HUDEP-2 (cell line): ENCODE measurements around the gene KIF5A.

Source experiments
- DNase-seq, 76 experiments: peaks; one replicate each; lab custom pipeline; 2025; ENCODE audit not compliant: unreplicated experiment in 76 of 76; lab: John Stamatoyannopoulos, UW

Gene KIF5A

GRCh38 chr12:57603815-57604453 lies 54.1 kb downstream of the KIF5A start:
- DNase-seq: no peak

- no peak for DNase-seq
Measured at GRCh38 chr12:57604454-57604991, 54.7 kb downstream of the KIF5A start, which contains the start of gene DTX3. Gene DTX3, plus strand, starts transcription at chr12:57604824. Its CDS starts 1,694 bp downstream, at chr12:57606518.

- DNase-seq: no peak
Measured at GRCh38 chr12:57604992-57605810, 55.4 kb downstream of the KIF5A start.

DNA sequence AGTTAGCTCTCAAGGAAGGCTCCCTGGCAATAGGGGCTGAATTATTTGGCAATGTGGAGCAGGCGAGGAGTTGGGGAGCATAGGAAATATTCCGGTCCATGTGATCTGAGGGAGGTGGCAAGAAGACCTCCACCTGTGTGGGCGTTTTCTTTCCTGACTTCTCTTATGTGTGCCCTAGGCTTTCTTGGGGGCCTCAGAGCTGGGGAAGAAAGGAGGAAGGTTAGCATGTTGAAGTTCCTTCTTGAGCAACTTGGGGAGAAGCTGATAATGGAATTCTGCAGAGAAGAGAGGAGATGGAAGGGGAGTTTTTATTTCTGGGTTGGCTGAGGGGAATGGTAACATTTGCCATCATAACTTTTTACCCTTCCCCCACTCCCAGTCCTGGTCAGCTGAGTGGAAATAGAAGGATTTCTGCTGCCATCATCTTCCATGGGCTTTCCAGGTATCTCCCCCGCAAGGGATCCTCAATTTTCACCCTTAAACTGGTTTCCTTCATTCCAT lies 56.0 kb downstream of the KIF5A start:
- DNase-seq: no peak

- no peak for DNase-seq
Measured at GRCh38 chr12:57606399-57606798, 56.6 kb downstream of the KIF5A start.

- no peak for DNase-seq
Measured at GRCh38 chr12:57606821-57607220, 57.0 kb downstream of the KIF5A start.

DNA sequence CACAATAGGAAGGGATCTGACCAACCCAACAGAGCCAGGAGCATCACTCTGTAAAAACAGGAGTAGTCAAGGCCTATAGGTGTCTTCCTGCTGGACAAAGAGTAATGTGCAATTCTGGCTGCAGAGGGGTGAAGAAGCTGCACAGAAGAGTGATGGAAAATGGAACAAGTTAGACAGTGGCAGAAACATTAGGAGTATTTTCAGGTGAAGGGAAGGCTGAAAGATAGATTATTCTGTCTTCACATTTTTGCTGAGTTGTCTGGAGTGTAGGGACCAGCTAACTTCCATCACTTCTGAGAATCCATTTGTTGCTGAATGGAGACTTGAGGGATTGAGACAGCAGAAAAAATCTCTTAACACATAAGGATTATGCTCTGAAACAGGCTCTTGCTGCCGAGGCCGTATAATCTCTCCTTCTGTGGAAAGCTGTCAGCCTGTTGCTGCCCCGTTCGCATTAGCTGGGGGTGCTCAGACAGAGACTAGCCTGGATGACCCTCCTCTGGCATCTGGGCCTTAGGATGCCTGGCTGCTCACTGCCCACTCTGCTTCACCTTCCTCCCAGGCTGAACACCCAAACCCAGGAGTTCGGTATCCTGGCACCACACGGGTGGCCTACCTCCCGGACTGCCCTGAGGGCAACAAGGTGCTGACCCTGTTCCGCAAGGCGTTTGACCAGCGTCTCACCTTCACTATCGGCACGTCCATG lies 58.3 kb downstream of the KIF5A start:
- DNase-seq: no peak

- no peak for DNase-seq
Measured at GRCh38 chr12:57609101-57609780, 59.4 kb downstream of the KIF5A start.

DNA sequence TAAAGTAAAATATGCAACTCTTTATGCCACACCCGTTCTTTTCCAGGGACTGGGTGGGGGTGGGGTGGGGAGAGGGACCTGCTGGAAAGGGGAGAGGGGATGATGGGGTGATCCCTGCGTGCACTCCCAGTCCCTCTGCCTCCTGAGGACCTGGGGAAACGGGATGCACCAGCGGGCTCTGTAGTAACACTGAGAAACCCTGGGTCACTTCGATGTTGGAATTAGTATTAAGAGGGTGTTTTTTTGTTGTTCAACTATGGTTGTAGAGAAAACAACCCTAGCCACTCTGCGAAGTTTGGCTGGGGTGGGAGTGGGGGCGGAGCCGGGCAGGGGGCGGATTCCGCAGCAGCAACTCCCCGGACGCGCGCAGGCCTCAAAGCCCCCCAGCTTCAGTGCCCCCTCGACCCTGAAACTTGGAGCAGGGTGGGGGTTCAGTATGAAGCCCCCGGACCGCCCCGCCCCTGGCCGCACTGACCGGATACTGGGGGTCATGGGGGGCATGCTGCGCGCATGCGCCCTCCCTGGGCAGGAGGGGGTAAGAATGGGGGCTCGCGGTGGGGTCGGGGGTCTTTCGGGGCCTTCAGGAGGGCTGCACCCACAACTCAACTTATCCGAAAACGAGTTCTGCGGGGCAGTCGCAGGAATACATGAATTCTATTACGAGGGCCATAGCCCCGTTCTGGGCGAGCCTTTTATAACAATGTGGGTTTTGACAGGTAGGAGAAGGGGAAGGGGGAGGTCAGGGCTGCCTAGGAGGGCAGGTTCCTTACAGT lies 60.1 kb downstream of the KIF5A start:
- no peak for DNase-seq

- no peak for DNase-seq
Measured at GRCh38 chr12:57610554-57611107, 60.8 kb downstream of the KIF5A start.

DNA sequence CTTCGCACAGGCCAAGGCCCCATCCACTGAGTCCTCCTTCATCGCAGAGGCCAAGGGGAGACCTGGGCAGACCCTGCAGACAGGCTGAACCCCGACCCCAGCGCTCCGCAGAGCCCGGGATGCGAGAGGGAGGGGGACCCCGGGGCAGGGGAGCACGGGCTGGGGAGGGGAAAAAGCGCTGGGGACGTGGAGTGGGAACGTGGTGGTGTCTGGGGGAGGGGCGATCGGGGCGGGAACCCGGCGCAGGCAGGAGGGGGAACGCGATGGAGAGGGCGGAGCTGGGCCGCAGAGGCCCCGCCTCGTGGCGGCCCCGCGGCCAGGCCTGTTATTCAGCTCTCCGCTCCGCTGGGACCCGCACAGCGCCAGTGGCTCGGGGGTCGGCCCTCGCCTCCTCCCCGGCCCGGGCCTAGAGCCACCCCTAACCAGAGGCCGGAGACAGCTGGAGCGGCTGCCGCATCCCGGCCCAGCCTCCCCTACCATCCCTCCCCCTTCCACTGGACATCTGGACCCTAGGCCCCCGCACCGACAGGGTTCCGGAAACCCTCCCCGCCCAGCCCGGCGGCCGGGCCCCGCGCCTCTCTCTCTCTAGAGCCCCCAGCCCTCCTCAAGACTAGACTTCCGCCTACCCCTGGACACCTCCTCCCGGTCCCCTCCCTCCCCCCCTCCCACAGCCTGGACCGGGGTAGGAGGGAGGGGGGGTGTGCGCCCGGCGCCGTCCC lies 61.4 kb downstream of the KIF5A start, which contains the start of gene ARHGEF25:
Gene ARHGEF25, plus strand, starts transcription at position 328 of the 719 bp plus-strand sequence. CDS start 460 bp downstream, outside the sequence.
- DNase-seq: no peak

GRCh38 chr12:57611827-57612710 lies 62.2 kb downstream of the KIF5A start:
- DNase-seq: no peak

- no peak for DNase-seq
Measured at GRCh38 chr12:57612711-57613426, 63.0 kb downstream of the KIF5A start.

- DNase-seq: no peak
Measured at GRCh38 chr12:57613427-57614109, 63.7 kb downstream of the KIF5A start.

DNA sequence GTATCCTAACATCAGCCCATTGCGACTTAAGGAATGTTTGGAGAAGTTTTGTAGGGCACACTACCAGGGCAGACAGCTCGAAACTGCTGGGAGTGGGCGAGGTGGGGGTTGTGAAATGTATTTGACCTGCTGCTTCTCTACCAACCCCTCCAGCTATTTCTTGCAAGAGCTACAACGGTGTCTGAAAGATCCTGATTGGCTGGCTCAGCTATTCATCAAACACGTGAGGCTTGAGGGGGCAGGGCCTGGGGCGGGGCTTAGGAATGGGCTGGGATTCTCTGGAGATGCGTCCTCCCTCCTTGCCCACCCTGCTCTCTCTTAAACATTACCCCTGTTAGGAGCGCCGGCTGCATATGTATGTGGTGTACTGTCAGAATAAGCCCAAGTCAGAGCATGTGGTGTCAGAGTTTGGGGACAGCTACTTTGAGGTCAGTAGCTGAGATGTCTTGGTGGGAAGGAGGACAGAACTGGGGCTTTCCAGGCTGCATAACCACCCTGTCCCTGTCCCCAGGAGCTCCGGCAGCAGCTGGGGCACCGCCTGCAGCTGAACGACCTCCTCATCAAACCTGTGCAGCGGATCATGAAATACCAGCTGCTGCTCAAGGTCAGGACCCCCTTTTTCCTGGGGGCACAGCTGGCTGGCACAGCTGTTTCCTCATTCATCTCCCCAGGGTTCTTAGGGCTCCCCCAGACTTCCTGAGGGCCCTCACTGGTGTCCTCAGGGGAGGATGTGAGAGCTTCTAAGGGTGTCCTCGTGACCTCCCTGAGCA lies 64.5 kb downstream of the KIF5A start:
- DNase-seq: peak in 3 of 76 experiments; percentile 7 to 22 (median 12)
